ENCODE results near the gene KDM3B.

GRCh38 chr5:138460032-138460693 lies 107.7 kb downstream of the KDM3B start:
- TF ChIP-seq POLR2A (IDR thresholded peaks at IDR 0.05) (no peak), CTCF (IDR thresholded peaks at IDR 0.05) (no peak), EP300 (IDR thresholded peaks at IDR 0.05) (no peak)

Data from tibial nerve (tissue), 4 donors.